Smooth muscle cell of the brain vasculature (primary cell): ENCODE results near the gene PMPCA.
"Not testable (repeated sequence)": the region's sequence is repeated elsewhere in the genome, so short reads cannot be mapped to it uniquely, and the experiment has no call there.

Experiments
- DNase-seq: peaks from one replicate; pipeline ENCODE4 v3.0.0-alpha.2; 2012; ENCODE audit warnings: low read depth, low spot score

The PMPCA gene

DNA sequence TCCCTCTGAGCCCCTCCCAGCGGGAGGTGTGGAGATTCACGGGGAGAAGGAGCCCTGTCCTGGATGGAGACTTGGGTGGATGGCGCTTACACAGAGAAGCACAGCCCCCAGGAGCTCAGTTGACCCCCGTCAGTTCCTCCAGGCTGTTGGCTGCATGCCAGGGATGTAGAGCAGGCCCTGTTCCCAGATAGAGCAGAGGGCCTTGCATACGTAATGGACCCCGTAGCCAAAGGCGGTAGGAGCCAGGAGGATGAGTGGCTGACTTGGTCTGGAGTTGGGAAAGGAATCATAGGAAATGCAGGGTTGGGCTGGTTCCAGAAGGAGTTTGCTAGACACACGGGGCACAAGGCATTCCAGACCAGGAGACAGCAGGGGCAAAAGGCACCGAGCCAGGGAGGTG, 2.5 kb downstream of the PMPCA start:
- no peak for DNase-seq

DNA sequence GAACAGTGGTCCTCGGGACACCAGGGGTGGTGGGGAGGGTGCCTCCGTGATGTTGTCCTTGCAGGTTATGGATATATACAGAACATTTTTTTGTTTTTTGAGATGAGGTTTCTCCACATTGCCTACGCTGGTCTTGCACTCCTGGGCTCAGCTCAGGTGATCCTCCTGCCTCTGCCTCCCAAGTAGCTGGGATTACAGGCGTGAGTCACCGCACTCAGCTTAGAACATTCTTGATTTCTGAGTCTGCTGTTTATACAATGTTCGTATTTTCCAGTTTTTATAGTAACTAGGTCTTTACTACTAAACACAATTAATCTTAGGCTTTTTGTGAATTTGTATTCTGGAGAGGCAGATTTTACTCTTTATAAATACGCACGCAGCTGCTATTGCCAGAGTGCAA, 6.0 kb downstream of the PMPCA start:
- no peak for DNase-seq

DNA sequence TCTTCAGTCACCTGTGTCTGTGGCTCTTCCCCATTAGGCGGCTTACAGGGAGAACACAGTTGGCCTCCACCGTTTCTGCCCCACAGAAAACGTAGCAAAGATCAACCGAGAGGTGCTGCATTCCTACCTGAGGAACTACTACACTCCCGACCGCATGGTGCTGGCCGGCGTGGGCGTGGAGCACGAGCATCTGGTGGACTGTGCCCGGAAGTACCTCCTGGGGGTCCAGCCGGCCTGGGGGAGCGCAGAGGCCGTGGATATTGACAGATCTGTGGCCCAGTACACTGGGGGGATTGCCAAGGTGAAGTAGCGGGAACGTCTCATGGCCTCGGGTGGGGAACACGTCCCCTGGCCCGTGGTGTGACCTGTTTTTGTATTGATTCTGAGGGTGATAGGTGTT, 6.5 kb downstream of the PMPCA start:
- DNase-seq, result no peak

- DNase-seq, result no peak
Measured at GRCh38 chr9:136418182-136419091, 8.0 kb downstream of the PMPCA start.

GRCh38 chr9:136419092-136419420, 8.6 kb downstream of the PMPCA start:
- DNase-seq, result no peak

- no peak for DNase-seq
Measured at GRCh38 chr9:136421791-136422190, 11.3 kb downstream of the PMPCA start.

- DNase-seq, result no peak
Measured at GRCh38 chr9:136422876-136423275, 12.4 kb downstream of the PMPCA start.

GRCh38 chr9:136423432-136424146, 13.1 kb downstream of the PMPCA start:
- no peak for DNase-seq

DNA sequence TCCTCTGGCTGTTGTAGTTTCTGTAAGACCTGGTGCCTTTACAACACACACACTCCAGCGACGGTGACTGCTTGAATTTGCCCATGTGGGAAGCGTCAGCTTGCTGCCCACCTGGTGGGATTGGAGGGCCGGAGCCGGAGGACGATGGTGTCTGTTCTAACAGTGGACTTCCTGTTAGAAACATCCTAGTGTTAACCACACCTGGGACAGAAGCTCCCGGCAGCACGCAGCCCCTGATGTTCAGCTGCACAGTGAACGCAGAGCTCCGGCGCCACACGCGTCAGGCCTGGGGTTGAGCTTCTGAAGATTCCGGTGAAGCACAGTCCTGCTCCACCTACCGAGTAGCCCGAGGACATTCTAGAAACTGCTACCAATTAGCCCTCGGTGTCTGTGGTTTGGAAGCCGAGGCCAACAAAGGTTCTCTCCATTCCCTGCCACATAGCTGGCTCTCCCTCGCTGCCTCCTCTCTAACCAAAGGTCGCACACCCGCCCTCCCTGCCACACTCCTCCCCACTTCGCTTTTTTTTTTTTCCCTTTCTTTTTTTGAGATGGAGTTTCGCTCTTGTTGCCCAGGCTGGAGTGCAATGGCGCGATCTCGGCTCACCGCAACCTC, 14.4 kb downstream of the PMPCA start:
- no peak for DNase-seq

DNA sequence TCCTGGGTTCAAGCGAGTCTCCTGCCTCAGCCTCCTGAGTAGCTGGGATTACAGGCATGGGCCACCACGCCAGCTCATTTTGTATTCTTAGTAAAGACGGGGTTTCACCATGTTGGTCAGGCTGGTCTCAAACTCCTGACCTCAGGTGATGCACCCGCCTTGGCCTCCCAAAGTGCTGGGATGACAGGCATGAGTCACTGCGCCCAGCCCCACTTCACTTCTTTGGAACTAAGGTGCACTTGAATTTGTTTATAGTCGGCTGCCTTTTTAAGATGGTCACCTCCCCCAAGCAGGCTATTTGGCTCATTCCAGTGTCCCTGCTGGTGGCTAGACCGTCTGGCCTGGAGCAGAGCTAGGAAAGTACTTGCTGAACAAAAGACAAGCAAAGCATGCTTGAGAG, 14.9 kb downstream of the PMPCA start:
- DNase-seq, result not testable (repeated sequence)

DNA sequence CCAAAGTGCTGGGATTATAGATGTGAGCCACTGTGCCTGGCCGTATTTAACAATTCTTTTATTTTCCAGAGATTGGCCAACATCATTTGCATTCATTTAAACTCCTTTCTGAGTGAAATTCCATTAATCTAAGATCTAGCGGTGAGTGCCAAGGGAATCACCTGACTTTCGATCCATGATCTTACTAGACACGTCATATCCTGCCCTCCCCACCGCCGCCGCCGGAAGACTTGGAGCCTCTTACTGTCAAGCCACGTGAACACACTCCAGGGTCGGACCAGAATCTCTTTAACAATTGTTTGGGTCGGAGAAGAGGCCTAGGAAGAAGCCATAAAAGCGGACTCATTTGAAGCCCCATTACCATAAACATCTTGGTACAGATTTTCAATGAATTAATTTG, 16.3 kb downstream of the PMPCA start:
- no peak for DNase-seq

- DNase-seq, result no peak
Measured at GRCh38 chr9:136429075-136429628, 18.7 kb downstream of the PMPCA start.

DNA sequence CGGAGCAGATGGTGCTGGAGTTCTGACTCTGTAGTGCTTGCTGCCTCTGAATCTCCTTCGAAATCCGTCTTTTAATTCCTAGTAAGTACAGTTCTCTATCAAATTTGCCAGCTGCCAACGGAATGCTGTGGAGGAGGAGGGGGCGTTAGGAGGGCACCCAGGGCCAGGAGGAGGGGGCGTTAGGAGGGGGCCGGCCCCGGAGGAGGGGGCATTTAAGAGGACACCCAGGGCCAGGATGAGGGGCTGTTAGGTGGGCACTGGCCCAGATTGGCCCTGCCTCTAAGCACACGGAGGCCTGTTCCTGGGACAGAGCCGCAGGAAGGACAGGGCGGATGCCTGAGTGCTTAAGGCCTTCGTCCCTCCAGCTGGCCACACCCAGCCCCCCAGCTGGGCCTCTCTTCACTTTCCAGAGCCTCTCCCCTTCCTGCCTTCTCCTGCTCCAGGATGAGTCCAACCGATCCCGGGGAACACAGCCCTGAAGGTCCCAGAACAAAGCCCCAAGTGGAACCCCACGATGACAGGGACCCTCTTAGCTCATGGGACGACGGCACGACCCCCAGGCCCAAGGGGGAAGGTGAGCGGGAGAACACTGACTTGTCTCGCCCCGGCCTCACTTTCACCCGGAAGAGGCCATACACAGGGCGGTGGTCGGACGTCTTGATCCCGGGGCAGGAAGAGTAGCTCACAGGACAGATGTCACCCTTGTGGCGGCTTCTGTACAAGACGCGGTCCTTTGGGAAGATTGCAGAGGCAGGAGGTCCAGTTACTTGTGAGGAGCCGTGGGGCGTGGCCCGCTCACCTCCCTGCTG, 19.4 kb downstream of the PMPCA start:
- no peak for DNase-seq

DNA sequence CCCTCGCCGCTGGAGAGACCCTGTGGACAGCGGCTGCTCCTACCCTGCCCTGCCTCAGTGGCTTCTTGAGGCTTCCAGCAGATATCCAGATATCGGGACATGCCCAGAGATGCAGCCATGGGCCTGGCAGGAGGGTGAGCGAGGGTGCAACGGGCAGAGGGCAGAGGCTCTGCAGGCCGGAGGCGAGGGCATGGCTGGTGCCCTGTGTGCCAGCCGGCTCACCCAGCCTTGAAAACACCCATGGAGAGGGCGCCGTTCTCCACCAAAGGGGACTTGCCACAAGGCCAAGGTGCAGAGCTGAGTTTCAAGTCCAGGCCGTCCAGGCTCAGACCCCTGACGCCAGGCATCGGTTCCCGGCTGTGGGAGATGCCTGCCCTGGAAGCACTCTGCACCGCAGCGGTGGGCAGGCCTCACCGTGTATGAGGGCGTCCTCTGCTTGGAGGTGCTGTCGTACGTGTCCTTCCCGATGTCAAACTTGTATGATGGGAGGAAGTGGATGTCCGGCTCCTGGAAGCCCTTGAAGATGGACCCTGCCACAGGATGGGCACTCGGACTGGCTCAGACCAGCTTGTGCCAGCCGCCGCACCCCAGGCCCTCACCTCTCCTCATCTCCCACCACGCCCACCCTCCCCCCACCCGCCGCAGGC, 20.3 kb downstream of the PMPCA start:
- DNase-seq, result no peak

DNA sequence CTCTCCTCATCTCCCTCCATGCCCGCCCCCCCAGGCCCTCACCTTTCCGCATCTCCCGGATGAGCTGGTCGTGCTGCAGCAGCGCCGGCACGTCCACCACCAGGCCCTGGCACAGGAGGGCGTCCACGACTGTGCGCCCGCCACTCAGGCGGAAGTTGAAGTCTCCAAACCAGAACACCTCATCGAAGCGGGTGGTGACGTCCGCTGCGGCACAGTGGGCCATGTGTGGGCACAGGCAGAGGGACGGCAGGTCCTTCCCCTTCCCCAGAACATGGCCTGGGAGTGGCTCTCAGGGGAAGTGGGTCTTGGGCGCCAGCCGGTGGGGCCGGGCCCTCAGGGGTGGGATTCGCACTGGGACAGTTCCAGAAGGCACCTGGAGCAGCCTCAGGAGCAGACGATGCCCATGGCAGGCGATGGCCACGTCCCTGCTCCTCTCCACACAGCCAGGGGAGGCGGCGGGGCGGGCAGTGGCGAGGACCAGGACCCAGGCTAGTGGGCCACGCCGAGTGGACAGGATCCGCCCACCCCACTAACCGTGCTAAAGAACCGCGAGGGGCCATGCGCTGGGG, 21.4 kb downstream of the PMPCA start:
- no peak for DNase-seq

- DNase-seq, result no peak
Measured at GRCh38 chr9:136432591-136432990, 22.1 kb downstream of the PMPCA start.

DNA sequence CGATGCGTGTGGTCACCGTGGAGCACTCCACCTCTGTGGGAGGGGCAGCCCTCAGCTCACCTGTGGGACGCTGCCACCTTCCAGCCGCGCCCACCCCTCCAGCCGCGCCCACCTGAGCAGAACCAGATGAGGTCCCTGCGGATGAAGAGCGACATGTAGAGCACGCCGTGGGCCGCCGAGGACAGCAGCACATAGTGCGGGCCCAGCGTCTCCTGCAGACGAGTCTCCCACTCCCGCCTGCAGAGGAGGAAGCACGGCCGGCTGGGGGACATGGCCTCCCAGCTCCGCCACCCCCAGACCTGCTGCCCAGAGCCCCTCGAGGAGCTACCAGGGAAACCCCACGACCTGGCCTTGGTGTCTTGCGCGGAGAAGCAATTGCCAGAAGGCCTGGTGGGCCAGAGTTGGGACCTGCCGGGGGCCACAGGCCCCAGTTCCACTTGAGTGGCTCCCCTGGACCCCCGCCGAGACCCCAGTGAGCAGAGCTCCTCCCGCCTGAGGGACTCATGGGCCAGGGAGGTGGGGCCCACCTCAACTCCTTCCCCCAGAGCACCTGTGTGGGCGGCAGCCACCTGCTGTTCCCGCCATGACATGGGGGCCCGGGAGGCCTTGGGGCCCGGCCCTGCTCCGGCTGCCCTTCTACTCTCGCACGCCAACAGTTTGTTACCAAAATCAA, 22.7 kb downstream of the PMPCA start:
- DNase-seq, result no peak

DNA sequence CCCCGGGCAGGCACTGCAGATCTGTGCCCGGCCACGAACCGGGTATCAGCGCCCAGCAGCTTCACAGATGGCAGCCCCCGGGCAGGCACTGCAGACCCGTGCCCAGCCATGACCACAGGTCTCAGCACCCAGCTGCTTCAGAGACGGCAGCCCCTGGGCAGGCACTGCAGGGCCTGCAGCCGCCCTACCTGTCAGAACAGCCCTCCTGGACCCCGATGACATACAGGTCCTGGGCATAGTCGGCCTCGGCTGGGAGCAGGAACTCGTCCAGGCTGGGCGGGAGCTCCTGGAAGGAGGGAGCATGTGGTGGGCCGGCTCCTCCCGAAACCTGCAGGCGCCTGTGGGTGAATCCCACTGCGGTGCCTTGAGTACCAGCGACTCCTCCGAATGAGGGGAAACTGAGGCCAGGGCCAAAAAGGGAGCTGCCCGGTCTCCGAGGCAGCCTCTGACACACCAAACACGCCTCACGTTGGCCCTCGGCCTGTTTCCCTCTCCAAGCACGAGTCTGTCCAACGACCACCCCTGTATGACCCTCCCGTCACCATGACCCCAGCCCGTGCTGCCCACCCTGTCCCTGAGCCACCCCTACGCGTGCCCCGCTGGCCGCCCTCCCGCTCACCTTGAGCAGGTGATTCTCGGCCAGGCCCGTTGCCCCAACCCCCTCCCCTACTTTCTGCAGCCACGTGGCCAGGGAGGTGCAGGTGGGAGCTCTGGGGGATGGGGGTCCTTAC, 23.6 kb downstream of the PMPCA start:
- DNase-seq, result no peak

- no peak for DNase-seq
Measured at GRCh38 chr9:136434580-136435169, 24.2 kb downstream of the PMPCA start.
